Measurements from ENCODE around the gene UQCRHL. TPM values are rescaled to one million over a fixed set of nuclear protein-coding genes. Genes with fewer than 3 reads are reported as not detected.
"Not testable (repeated sequence)": the region's sequence is repeated elsewhere in the genome, so short reads cannot be mapped to it uniquely, and the experiment has no call there.

The UQCRHL gene
- total and polyA plus RNA-seq, 2 donors (not counting 1 experiment from before 2014, with no cell fraction given): 0.98 to 1.8 TPM

DNA sequence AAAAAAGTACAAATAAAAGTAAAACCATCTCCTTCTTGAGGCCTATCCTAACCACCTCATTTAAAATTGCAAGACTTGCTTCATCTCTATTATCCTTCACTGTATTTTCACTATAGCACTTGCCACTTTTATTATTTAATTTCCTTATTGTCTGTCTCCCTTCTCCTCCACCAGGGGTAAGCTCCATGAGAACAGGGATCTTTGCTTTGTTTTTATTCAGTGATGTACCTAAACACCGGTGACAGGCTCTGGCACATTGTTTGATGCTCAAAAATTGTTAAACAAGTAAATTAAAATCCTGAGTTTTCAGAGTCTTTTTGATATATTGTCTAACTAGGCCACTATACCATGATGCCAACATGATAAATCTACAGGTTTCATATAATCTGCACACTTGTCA lies 22.8 kb upstream of the UQCRHL start:
- H3K4me1 ChIP-seq (ENCODE audit: control insufficient read depth in 2 of 2, insufficient read depth in 2 of 2, low read length in 2 of 2): peaks cover 38 to 47% of the 10 kb centered on the region in 2 donors
- peak overlapping the region; percentile 75 for H3K4me2 ChIP-seq (replicated peaks; ENCODE audit: low read depth, low read length, poor library complexity, severe bottlenecking)
- H3K27me3 Mint-ChIP-seq: no peaks in the 10 kb centered on the region
- TF ChIP-seq EZH2 (IDR thresholded peaks at IDR 0.05; ENCODE audit: borderline replicate concordance, insufficient read depth, low read depth, low read length, poor library complexity, severe bottlenecking): no peak
- TF ChIP-seq, protein P1, sequence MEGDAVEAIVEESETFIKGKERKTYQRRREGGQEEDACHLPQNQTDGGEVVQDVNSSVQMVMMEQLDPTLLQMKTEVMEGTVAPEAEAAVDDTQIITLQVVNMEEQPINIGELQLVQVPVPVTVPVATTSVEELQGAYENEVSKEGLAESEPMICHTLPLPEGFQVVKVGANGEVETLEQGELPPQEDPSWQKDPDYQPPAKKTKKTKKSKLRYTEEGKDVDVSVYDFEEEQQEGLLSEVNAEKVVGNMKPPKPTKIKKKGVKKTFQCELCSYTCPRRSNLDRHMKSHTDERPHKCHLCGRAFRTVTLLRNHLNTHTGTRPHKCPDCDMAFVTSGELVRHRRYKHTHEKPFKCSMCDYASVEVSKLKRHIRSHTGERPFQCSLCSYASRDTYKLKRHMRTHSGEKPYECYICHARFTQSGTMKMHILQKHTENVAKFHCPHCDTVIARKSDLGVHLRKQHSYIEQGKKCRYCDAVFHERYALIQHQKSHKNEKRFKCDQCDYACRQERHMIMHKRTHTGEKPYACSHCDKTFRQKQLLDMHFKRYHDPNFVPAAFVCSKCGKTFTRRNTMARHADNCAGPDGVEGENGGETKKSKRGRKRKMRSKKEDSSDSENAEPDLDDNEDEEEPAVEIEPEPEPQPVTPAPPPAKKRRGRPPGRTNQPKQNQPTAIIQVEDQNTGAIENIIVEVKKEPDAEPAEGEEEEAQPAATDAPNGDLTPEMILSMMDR (IDR thresholded peaks at IDR 0.05): peak; percentile 18
- H3K4me3 ChIP-seq (ENCODE audit: control extremely low read depth in 1 of 5, extremely low read depth in 1 of 5, insufficient read depth in 1 of 5, low read depth in 2 of 5, low read length in 4 of 5): peak overlapping the region in 3 of 5 experiments; percentile 26 to 59 (median 32)
- H3K4me1 Mint-ChIP-seq: peaks cover 51% of the 10 kb centered on the region
- peak overlapping the region; percentile 89 for H3K27ac Mint-ChIP-seq
- WGBS (ENCODE audit: insufficient coverage): no CpG with 5 or more reads among the region's 1 CpG
- H3K4me3 Mint-ChIP-seq: peak overlapping the region; percentile 83
- H2AFZ ChIP-seq (ENCODE audit: insufficient read depth, low read depth, low read length, poor library complexity, severe bottlenecking): peak overlapping the region; percentile 22
- CTCF ChIA-PET: interaction anchor here (1.0 to 6.1 kb wide), 3 partner anchors 9 to 17 kb away, joined by 3 to 55 read pairs (median 4); no protein-coding TSS in a partner anchor
- intact Hi-C loops (cut with micrococcal nuclease): loop anchor here (2.0 kb wide), 1 partner anchor 15 kb away; no protein-coding TSS in a partner anchor
- peak overlapping the region; percentile 46 to 54 for H3K27ac ChIP-seq (ENCODE audit: low read length in 2 of 2)
- H3K27me3 ChIP-seq (replicated peaks in 1 of 4; ENCODE audit: control extremely low read depth in 1 of 4, control insufficient read depth in 3 of 4, insufficient read depth in 4 of 4, low read length in 3 of 4): no peaks in the 10 kb centered on the region
- H3K9ac ChIP-seq (ENCODE audit: low read length): peak overlapping the region; percentile 36
- DNase-seq (no peak), ATAC-seq (ENCODE audit: low read depth) (no peak)
- H3K9me3 ChIP-seq (ENCODE audit: control extremely low read depth in 1 of 3, control insufficient read depth in 2 of 3, insufficient read depth in 1 of 3, low read length in 2 of 3): no peaks in the 10 kb centered on the region
- no peaks in the 10 kb centered on the region for H3K36me3 ChIP-seq (replicated peaks in 1 of 2; ENCODE audit: control extremely low read depth in 1 of 2, control insufficient read depth in 1 of 2, extremely low read depth in 1 of 2, insufficient read depth in 2 of 2, low read length in 1 of 2)
- no peaks in the 10 kb centered on the region for H4K20me1 ChIP-seq (ENCODE audit: control insufficient read depth, insufficient read depth, low read length, poor library complexity, severe bottlenecking)
- peaks cover 27% of the 10 kb centered on the region for H3K79me2 ChIP-seq (ENCODE audit: control insufficient read depth, insufficient read depth, low read length)
- POLR2A ChIA-PET: interaction anchor here (0.6 to 1.2 kb wide), 4 partner anchors 16 to 28 kb away, joined by 3 to 6 read pairs (median 4); partner anchors contain the start of gene SPEN
- H3K9me3 Mint-ChIP-seq (ENCODE audit: insufficient read depth): no peaks in the 10 kb centered on the region

DNA sequence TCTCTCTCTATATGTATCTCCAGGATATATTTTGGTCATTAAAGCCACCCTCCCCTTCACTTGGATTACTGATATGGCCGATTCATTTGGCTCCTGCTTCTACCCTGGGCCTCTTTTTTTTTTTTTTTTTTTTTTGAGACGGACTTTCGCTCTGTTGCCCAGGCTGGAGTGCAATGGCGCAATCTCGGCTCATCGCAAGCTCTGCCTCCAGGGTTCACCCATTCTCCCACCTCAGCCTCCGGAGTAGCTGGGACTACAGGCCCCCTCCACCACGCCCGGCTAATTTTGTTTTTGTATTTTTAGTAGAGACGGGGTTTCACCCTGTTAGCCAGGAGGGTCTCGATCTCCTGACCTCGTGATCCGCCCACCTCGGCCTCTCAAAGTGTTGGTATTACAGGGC lies 21.5 kb upstream of the UQCRHL start:
- CTCF ChIA-PET: interaction anchor here (0.7 to 6.1 kb wide), 3 partner anchors 12 to 133 kb away, joined by 4 to 55 read pairs (median 5); no protein-coding TSS in a partner anchor
- peaks cover 49% of the 10 kb centered on the region for H3K4me1 Mint-ChIP-seq

DNA sequence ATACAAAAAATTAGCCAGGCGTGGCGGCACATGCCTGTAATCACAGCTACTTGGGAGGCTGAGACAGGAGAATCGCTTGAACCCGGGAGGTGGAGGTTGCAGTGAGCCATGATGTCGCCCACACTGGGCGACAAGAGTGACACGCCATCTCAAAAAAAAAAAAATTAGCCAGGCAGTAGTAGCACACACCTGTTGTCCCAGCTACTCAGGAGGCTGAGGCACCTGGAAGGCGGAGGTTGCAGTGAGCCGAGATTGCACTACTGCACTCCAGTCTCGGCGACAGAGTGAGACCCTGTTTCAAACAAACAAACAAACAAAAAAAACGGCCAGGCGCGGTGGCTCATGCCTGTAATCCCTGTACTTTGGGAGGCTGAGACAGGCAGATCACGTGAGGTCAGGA lies 20.1 kb upstream of the UQCRHL start:
- H3K27me3 ChIP-seq (replicated peaks in 1 of 4; ENCODE audit: control extremely low read depth in 1 of 4, control insufficient read depth in 3 of 4, insufficient read depth in 4 of 4, low read length in 3 of 4); POLR2A ChIA-PET; H3K4me3 Mint-ChIP-seq; H4K20me1 ChIP-seq (ENCODE audit: control insufficient read depth, insufficient read depth, low read length, poor library complexity, severe bottlenecking); DNase-seq; H3K27ac Mint-ChIP-seq; H3K27me3 Mint-ChIP-seq; H3K27ac ChIP-seq (ENCODE audit: low read length in 2 of 2); H3K9me3 ChIP-seq (ENCODE audit: control extremely low read depth in 1 of 3, control insufficient read depth in 2 of 3, insufficient read depth in 1 of 3, low read length in 2 of 3); H3K36me3 ChIP-seq (replicated peaks in 1 of 2; ENCODE audit: control extremely low read depth in 1 of 2, control insufficient read depth in 1 of 2, extremely low read depth in 1 of 2, insufficient read depth in 2 of 2, low read length in 1 of 2); H3K4me3 ChIP-seq (ENCODE audit: control extremely low read depth in 1 of 5, extremely low read depth in 1 of 5, insufficient read depth in 1 of 5, low read depth in 2 of 5, low read length in 4 of 5); H2AFZ ChIP-seq (ENCODE audit: insufficient read depth, low read depth, low read length, poor library complexity, severe bottlenecking); ATAC-seq (ENCODE audit: low read depth); H3K9me3 Mint-ChIP-seq (ENCODE audit: insufficient read depth); H3K4me2 ChIP-seq (replicated peaks; ENCODE audit: low read depth, low read length, poor library complexity, severe bottlenecking); intact Hi-C loops (cut with micrococcal nuclease); H3K9ac ChIP-seq (ENCODE audit: low read length): not testable (repeated sequence)
- CTCF ChIA-PET: interaction anchor here (3.5 kb wide), 1 partner anchor 12 kb away, joined by 23 read pairs; no protein-coding TSS in a partner anchor
- H3K4me1 ChIP-seq (ENCODE audit: control insufficient read depth in 2 of 2, insufficient read depth in 2 of 2, low read length in 2 of 2): peaks cover 28 to 44% of the 10 kb centered on the region in 2 donors
- WGBS (ENCODE audit: insufficient coverage): 94% methylated on average over 3 of the region's 15 CpGs
- H3K79me2 ChIP-seq (ENCODE audit: control insufficient read depth, insufficient read depth, low read length): peaks cover 17% of the 10 kb centered on the region
- H3K4me1 Mint-ChIP-seq: peaks cover 47% of the 10 kb centered on the region

More for the DNA sequence above, 21.5 kb upstream of the UQCRHL start:
- H3K4me3 Mint-ChIP-seq; ATAC-seq (ENCODE audit: low read depth); H3K27ac ChIP-seq (ENCODE audit: low read length in 2 of 2); H3K36me3 ChIP-seq (replicated peaks in 1 of 2; ENCODE audit: control extremely low read depth in 1 of 2, control insufficient read depth in 1 of 2, extremely low read depth in 1 of 2, insufficient read depth in 2 of 2, low read length in 1 of 2); H3K9me3 Mint-ChIP-seq (ENCODE audit: insufficient read depth); H2AFZ ChIP-seq (ENCODE audit: insufficient read depth, low read depth, low read length, poor library complexity, severe bottlenecking); DNase-seq; H3K27me3 Mint-ChIP-seq; H3K27ac Mint-ChIP-seq; H3K9me3 ChIP-seq (ENCODE audit: control extremely low read depth in 1 of 3, control insufficient read depth in 2 of 3, insufficient read depth in 1 of 3, low read length in 2 of 3); H4K20me1 ChIP-seq (ENCODE audit: control insufficient read depth, insufficient read depth, low read length, poor library complexity, severe bottlenecking); H3K27me3 ChIP-seq (replicated peaks in 1 of 4; ENCODE audit: control extremely low read depth in 1 of 4, control insufficient read depth in 3 of 4, insufficient read depth in 4 of 4, low read length in 3 of 4); intact Hi-C loops (cut with micrococcal nuclease); H3K9ac ChIP-seq (ENCODE audit: low read length): not testable (repeated sequence)
- POLR2A ChIA-PET: interaction anchor here (0.6 to 1.2 kb wide), 2 partner anchors 18 to 176 kb away, joined by 3 to 7 read pairs; partner anchors contain the start of gene SPEN
- Histone ChIP-seq H3K4me2 (replicated peaks; ENCODE audit: low read depth, low read length, poor library complexity, severe bottlenecking) (peak overlapping the region; percentile 75), H3K4me1 (ENCODE audit: control insufficient read depth in 2 of 2, insufficient read depth in 2 of 2, low read length in 2 of 2) (peaks cover 38 to 47% of the 10 kb centered on the region in 2 donors), H3K79me2 (ENCODE audit: control insufficient read depth, insufficient read depth, low read length) (peaks cover 27% of the 10 kb centered on the region), H3K4me3 (ENCODE audit: control extremely low read depth in 1 of 5, extremely low read depth in 1 of 5, insufficient read depth in 1 of 5, low read depth in 2 of 5, low read length in 4 of 5) (peak overlapping the region in 1 of 5 experiments; percentile 26)
- 94% methylated on average over 5 of the region's 14 CpGs for WGBS (ENCODE audit: insufficient coverage)
